ENCODE results near the gene ZBTB40.

The ZBTB40 gene

DNA sequence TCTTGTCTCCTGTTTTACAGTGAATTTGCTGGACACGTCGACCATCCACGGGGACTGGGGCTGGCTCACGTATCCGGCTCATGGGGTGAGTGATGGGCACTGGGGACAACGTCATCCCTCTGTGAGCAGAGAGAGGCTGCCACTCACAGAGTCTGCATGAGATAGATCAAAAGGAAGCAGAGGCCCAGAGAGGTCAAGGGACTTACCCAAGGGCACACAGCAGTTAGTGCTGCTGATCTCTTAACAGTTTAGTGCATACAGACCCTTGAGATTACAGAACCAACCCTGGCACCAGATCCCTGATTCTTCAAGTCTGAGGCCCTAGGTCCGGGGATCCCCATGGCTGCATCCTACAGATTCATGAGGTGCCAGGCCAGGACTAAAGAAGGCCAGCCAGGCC is 117.6 kb downstream of the ZBTB40 start:
- no peak for TF ChIP-seq ZNF274 (IDR thresholded peaks at IDR 0.05; ENCODE audit: low read depth, low read length)
- H3K4me3 ChIP-seq (ENCODE audit: low read length), result no peak overlapping the region

DNA sequence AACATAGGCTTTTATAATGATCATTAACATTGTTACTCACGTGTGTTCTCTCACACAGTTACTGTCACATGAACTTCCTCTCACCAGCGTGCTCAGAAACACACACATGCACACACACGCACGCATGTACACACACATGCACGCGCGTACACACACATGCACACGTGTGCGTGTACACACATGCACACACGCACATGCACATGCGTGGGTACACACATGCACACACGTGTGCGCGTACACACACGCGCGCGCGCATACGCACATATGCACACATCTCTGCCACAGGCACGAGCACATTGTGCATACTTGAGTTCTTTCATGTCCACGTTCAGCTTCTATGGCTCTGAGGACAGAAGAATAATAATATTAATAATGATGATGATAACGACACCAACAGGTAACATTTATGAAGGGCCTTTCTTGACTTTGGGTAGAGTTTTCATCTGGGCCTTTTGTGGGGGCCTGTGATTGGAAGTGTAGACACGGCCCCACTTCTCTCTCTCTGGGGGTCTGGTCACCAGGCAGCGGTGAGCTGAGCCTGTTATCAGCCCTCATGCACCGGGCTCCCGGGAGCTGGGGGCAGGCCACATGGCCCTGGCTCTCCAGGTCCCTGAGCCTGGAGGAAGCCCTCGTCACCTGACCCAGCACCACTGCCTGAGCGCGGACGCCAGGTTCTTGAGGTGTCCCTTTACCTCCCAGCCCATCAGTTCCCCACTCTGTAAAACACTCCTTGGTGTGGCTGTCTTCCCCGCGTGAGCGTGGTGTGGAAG is 118.7 kb downstream of the ZBTB40 start:
- TF ChIP-seq ZNF274 (IDR thresholded peaks at IDR 0.05; ENCODE audit: low read depth, low read length), result no peak

DNA sequence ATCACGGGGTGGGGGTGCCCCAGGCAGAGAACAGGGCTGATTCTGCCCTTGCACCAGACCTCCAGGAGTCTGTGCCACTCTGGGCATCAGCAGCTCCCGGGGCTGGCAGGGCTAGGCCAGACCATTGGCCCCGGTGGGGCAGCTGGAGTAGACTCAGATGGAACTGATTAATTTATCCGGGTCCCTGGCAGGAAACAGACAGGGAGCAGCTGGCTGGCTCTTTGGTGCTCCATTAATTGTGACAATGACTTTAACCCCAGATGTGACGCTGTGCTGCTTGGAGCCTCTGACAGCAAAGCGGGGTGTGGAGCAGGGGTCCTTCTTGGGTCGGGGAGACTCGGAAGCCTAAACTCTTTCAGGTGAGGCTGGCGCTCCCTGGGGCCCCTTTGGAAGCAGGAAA is 121.2 kb downstream of the ZBTB40 start:
- no peak overlapping the region for H3K4me3 ChIP-seq (ENCODE audit: low read length)
- no peak for TF ChIP-seq ZNF274 (IDR thresholded peaks at IDR 0.05; ENCODE audit: low read depth, low read length)

More for the DNA sequence above, 118.7 kb downstream of the ZBTB40 start:
- H3K4me3 ChIP-seq (ENCODE audit: low read length), result no peak overlapping the region

DNA sequence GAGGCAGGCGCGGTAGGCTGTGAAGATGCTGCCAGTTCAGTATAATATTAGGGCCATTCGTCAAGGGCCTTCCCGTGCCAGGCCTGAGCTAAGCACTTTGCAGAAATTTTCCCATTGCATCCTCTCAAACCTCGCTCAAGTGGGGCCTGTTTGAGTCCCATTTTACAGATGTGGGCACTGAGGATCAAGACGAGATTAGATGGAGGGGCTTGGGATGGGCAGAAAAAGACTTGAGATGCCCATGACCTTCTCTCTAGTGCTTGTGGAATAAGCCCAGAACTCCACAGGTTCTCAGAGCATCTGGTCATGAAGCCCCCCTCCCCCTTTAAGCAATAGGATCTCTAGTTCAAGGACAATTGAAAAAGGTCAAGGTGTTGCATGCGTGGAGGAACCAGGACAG is 121.6 kb downstream of the ZBTB40 start:
- TF ChIP-seq ZNF274 (IDR thresholded peaks at IDR 0.05; ENCODE audit: low read depth, low read length), result no peak
- no peak overlapping the region for H3K4me3 ChIP-seq (ENCODE audit: low read length)

DNA sequence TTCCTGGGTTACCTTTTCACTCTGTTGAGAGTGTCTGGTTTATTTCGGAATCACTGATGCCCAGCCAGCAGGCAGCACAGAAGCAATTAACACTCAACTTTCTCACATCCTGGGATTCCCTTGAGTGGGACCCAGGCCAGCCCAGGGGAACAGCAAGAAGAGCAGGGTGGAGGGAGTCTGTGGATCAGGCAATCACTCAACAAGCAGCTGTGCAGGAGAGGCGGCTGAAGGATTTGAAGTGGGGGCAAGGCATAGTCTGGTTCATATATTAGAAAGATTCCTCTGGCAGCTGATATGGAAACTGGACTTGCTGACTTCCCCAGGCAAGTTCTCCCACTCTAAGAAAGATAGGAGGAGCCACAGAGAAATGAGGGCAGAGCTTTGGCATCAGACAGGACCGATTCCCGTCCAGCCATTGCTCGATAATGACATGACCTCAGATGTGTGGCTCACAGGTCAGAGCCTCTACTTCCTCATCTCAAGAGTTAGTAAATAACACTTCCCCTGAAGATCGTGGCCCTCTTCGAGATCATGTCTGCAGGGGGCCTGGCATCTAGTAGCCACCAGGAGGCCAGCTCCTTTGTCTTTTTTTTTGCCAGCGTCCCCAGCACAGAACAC is 124.0 kb downstream of the ZBTB40 start:
- no peak overlapping the region for H3K4me3 ChIP-seq (ENCODE audit: low read length)
- TF ChIP-seq ZNF274 (IDR thresholded peaks at IDR 0.05; ENCODE audit: low read depth, low read length), result no peak

DNA sequence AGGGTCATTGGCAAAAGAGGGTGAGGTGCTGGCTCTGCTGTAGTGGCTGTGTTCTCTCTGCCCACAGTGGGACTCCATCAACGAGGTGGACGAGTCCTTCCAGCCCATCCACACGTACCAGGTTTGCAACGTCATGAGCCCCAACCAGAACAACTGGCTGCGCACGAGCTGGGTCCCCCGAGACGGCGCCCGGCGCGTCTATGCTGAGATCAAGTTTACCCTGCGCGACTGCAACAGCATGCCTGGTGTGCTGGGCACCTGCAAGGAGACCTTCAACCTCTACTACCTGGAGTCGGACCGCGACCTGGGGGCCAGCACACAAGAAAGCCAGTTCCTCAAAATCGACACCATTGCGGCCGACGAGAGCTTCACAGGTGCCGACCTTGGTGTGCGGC is 124.5 kb downstream of the ZBTB40 start:
- H3K4me3 ChIP-seq (ENCODE audit: low read length), result no peak overlapping the region
- no peak for TF ChIP-seq ZNF274 (IDR thresholded peaks at IDR 0.05; ENCODE audit: low read depth, low read length)

DNA sequence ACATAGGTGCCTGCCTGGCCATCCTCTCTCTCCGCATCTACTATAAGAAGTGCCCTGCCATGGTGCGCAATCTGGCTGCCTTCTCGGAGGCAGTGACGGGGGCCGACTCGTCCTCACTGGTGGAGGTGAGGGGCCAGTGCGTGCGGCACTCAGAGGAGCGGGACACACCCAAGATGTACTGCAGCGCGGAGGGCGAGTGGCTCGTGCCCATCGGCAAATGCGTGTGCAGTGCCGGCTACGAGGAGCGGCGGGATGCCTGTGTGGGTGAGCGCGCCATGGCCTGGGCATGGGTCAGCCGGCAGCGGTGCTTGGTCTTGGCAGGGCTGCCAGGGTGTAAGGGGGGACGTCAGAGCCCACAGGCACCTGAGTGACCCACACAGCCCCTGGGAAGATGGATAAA is 125.0 kb downstream of the ZBTB40 start:
- TF ChIP-seq ZNF274 (IDR thresholded peaks at IDR 0.05; ENCODE audit: low read depth, low read length), result no peak
- H3K4me3 ChIP-seq (ENCODE audit: low read length), result no peak overlapping the region

DNA sequence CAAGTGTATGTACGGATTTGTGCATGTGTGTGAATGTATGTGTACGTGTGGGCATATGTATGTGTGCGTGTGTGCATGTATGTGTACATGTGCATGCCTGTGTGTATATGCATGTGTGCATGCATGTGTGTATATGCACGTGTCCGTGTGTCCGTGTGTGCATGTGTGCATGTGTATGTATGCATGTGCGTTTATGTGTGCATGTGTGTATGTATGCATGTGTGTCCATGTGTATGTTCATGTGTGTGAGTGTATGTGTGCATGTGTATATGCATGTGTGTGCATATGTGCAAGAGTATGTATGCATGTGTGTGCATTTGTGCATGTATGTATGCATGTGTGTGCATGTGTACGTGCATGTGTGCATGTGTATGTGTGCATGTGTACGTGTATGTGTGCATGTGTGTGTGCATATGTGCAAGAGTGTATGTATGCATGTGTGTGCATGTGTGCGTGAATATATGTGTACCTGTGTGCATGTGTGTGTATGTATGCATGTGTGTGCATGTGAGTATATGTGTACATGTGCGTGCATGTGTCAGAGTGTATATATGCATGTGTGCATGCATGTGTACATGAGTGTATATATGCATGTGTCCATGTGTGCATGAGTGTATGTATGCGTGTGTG is 127.2 kb downstream of the ZBTB40 start:
- H3K4me3 ChIP-seq (ENCODE audit: low read length), result no peak overlapping the region
- TF ChIP-seq ZNF274 (IDR thresholded peaks at IDR 0.05; ENCODE audit: low read depth, low read length), result no peak

DNA sequence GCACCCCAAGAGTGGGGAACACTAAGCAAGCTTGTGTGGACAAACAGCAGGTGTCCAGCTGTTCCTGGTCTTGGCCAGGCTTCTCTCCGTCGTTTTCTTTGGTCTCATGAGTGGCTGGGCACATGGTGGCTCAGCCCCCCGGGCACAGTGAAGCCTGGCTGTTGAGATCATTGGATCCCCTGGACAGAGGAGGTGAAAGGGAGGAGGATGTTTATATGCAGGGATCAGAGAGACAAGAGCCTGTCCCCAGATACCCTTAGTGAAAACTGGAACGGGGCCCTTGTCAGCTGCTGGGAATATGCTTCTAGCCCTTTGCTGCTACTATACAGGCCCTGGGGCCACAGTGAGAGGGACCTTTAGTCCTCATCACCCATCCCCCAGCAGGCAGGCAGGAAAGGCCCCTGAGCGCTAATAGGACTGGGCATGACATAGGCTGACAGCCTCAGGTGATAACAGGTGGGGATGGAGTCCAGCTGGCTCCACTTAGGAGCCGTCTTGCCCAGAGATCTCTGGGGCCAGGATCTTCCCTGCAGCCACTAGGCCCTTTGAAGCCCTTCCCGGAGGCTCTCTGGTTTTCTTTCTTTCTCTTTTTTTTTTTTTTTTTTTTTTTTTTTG is 128.0 kb downstream of the ZBTB40 start:
- no peak overlapping the region for H3K4me3 ChIP-seq (ENCODE audit: low read length)
- no peak for TF ChIP-seq ZNF274 (IDR thresholded peaks at IDR 0.05; ENCODE audit: low read depth, low read length)

Data from GM08714 (cell line).